ENCODE results near the gene ZWILCH.
"Not testable (repeated sequence)": the region's sequence is repeated elsewhere in the genome, so short reads cannot be mapped to it uniquely, and the experiment has no call there.

The ZWILCH gene

GRCh38 chr15:66581972-66582537 lies 76.9 kb downstream of the ZWILCH start:
- DNase-seq (ENCODE audit: low read depth): no peak

GRCh38 chr15:66586155-66586976 lies 81.2 kb downstream of the ZWILCH start:
- no peak for DNase-seq (ENCODE audit: low read depth)

DNA sequence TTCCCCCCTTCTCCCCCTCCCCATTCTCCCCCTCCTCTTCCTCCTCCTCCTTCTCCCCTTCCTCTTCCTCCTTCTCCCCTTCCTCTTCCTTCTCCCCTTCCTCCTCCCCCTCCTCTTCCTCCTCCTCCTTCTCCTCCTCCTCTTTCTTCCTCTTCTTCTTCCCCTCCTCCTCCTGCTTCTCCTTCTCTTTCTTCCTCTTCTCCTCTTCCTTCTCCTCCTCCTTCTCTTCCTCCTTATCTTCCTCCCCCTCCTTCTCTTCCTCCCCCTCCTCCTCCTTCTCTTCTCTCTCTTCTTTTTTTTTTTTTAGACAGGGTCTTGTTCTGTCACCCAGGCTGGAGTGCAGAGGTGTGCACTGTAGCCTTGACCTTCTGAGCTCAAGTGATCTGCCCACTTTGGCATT lies 81.9 kb downstream of the ZWILCH start:
- DNase-seq (ENCODE audit: low read depth): no peak

DNA sequence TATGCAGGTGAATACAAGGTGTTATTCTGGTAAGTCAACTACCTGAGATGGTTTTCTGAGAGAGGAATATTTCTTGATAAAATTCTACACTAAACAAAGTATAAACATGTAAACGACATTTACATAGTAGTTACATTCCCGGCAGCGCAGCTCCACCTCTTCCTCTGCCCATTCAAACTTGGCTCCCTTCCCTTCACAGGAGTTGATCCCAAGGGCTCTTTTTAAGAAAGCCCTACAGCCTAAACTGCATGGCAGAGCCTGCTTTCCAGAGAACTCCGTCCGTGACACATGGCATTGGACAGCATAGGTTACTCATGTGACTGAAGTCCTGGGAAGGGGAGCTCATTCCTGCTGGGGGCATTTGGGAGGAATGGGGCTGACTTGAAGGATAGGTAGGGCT lies 82.6 kb downstream of the ZWILCH start:
- DNase-seq (ENCODE audit: low read depth): no peak

DNA sequence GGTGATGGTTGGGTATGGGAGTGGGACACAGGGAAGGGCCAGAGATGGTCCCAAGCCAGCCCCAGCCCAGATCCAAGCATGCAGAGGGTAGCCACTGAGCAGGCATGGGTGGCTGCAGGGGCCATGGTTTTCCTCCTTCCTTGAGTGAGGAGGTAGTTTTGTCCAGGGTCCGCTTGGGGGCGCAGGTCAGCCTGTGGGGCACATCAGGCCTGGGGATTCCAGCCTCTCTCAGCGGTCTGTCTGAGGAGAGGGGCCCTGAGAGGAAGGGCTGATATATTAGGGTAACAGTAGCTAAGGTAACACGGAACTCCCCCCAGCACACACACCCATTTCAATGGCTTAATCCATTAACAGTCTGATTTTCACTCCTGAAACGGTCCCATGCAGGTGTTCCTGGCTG lies 83.4 kb downstream of the ZWILCH start:
- no peak for DNase-seq (ENCODE audit: low read depth)

DNA sequence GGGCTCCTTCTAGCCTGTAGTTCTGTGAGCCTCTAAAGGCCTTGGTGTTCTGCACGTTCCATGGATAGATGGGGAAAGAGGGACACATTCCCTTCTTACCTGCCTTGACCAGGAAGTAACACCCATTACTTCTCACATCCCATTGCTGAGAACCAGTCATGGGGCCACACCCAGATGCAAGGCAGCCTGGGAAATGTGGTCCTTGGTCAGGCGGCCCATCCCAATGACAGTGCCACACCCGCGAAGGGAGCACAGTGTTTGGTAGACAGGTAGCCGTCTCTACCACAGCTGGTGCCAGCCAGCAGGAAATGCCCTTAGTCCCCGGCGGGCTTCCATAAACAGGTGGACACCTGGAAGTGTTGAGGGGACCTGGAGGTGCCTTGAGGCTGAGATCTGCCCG lies 83.8 kb downstream of the ZWILCH start:
- no peak for DNase-seq (ENCODE audit: low read depth)

- not testable (repeated sequence) for DNase-seq (ENCODE audit: low read depth)
Measured at GRCh38 chr15:66589429-66589828, 84.3 kb downstream of the ZWILCH start.

GRCh38 chr15:66590435-66590834 lies 85.3 kb downstream of the ZWILCH start:
- no peak for DNase-seq (ENCODE audit: low read depth)

DNA sequence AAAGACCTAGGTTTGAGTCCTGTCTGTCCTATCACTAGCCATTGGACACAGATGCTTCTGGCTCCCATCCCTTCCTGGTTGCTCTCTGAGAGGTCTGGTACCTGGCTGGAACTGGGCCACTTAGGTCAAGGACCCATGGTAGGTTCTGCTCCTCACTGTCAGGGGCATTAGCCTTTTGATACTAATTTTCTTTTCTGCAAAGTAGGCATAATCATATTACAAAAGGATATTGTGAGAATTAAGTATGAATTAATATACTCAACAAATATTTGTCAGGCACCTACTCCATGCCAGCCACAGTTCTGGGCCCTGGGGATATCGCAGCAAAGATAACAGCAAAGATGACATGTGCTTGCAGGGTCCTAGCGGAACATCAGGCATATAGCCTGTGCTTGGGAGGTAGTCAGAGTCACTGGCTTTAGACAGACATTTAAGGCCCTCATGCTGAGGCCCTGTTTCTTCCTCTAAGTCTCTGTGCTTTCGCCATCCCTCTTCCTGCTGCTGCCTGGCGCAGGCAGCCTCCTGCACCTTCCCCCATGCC lies 86.3 kb downstream of the ZWILCH start:
- DNase-seq (ENCODE audit: low read depth): no peak

DNA sequence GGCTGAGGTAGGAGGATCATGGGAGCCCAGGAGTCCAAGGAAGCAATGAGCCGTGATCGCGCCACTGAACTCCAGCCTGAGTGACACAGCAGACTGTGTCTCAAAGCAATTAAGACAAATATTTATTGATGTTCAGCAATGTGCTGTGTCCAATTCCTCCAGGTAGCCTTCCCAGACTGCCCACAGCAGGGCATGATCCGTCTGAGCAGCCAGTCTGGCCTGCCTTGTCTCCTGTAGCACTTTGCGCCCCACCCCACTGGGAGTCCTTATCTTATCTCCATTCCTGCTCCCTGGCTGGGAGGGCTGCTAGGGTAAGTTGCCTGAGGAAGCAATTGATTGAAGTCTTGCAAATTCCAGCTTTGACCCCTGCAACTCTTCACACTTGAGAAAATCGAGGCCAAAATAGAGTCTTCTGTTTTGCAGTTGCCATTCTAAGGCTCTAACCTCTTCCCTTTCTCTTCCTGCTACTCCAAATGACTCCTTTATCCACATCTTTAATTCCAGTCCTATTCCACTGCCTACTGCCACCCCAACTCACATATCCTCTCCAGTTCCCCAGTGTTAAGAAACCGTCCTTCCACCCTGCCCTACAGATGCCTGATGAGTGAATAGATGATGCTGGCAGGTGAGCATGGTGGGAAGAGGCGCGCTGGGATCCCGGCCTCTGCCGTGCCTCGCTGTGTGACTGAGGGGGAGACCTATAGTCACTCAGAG lies 87.5 kb downstream of the ZWILCH start:
- no peak for DNase-seq (ENCODE audit: low read depth)

- DNase-seq (ENCODE audit: low read depth): no peak
Measured at GRCh38 chr15:66593219-66593780, 88.2 kb downstream of the ZWILCH start.

DNA sequence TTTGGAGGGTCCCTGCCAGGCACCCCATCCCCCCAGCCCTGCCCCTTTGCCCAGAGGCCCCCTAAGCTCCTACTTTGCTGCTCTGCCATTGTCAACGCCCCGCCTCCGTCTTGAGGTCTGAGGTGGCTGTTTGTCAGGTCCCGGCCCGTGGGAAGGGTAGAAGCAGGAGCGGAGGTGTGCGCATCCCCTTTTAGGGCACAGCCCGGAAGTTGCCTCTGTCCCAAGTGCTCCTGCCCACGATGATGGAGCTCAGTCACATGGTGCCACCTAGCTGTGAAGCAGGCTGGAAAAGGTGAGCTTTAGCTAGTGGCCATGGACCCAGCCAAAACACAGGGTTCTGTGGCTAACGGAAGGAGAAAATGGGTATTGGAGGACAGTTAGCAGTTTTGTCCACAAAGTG lies 89.2 kb downstream of the ZWILCH start:
- DNase-seq (ENCODE audit: low read depth): no peak

DNA sequence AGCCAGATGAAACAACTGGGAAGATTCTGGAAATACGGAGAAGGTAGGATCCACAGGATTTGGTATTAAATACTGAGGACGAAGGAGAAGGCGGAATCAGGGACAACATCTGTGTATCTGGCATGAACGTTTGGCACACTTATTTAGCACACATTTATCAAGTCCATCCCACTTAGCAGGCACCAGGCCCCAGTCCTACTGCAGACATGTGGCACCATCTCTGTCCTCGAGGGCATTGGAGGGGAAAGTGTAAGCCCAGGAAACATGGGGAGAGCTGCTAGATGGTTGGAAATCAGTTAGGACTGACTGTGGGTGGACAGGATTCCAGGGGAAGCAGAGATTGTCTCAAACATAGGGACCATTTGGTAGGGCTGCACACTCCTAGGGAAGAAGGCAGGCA lies 89.7 kb downstream of the ZWILCH start:
- no peak for DNase-seq (ENCODE audit: low read depth)

- no peak for DNase-seq (ENCODE audit: low read depth)
Measured at GRCh38 chr15:66595332-66595731, 90.2 kb downstream of the ZWILCH start.

DNA sequence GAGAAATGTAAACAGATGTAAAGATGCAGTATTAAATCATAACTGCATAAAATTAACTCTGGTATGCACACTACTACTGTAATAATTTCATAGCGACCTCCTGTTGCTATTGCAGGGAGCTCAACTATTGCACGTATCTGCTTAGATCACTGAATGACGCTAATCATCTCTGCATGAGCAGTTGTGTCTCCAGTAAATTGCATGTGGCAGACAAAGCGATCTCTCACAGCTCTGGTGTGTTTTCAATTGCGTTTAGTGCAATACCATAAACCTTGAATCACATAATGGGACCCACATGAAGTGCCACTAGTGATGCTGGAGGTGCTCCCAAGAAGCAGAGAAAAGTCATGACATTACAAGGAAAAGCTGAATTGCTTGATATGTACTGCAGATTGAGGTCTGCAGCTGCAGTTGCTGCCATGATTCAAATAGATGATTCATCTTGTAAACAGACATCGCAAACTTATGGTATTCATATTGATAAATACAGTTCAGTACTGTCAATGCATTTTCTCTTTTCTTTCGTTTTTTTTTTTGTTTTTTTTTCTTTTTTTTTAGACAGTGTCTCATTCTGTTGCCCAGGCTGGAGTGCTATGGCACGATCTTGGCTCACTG lies 90.9 kb downstream of the ZWILCH start:
- DNase-seq (ENCODE audit: low read depth): no peak

DNA sequence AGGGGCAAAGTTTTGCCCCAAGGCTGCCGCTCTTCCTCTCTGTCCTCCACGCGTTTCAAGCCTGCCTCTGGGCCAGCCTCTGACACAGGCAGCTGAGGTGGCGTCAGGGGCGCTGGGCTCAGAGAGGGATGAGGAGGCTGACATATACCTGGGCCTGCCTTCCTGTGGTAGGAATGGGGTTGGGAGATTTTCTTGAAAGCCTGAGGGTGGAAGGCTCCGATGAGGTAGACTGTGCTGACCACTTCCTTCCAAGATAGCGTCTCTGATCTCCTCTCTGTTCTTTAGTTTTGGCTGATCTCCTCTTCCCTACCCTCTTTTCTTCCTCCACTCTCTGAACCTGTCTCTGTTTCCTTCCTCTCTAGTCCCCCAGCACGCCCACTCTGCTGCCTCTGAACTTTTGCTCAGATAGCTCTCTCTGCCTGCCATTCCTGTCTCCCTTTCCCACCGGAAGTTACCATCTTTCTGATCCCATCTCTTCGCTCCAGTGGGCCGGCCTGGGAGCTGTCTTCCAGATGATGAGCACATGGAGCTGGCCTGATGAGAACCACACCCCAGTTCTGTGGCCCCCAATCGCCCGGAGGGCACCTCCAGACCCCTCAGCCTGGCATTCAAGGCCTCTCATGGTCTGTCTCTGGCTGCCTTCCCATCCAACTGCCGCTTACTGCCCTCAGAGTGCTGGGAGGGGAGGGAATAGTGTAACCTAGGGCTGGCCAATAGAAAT lies 93.1 kb downstream of the ZWILCH start:
- no peak for DNase-seq (ENCODE audit: low read depth)

Measured in activated T-cell treated with anti-CD3 and anti-CD28 coated beads for 48 hours (primary cell).